Left hindlimb (tissue), 1 donor: Measurements from ENCODE around the gene MYBPC1.
A peak's percentile ranks its signal among the peaks of the same experiment; 100 is the strongest.
"Not testable (repeated sequence)": the region's sequence is repeated elsewhere in the genome, so short reads cannot be mapped to it uniquely, and the experiment has no call there.

ENCODE experiments used
- DNase-seq: peaks from one replicate; pipeline ENCODE4 v3.0.0-alpha.2; 2018

MYBPC1 gene, protein sequence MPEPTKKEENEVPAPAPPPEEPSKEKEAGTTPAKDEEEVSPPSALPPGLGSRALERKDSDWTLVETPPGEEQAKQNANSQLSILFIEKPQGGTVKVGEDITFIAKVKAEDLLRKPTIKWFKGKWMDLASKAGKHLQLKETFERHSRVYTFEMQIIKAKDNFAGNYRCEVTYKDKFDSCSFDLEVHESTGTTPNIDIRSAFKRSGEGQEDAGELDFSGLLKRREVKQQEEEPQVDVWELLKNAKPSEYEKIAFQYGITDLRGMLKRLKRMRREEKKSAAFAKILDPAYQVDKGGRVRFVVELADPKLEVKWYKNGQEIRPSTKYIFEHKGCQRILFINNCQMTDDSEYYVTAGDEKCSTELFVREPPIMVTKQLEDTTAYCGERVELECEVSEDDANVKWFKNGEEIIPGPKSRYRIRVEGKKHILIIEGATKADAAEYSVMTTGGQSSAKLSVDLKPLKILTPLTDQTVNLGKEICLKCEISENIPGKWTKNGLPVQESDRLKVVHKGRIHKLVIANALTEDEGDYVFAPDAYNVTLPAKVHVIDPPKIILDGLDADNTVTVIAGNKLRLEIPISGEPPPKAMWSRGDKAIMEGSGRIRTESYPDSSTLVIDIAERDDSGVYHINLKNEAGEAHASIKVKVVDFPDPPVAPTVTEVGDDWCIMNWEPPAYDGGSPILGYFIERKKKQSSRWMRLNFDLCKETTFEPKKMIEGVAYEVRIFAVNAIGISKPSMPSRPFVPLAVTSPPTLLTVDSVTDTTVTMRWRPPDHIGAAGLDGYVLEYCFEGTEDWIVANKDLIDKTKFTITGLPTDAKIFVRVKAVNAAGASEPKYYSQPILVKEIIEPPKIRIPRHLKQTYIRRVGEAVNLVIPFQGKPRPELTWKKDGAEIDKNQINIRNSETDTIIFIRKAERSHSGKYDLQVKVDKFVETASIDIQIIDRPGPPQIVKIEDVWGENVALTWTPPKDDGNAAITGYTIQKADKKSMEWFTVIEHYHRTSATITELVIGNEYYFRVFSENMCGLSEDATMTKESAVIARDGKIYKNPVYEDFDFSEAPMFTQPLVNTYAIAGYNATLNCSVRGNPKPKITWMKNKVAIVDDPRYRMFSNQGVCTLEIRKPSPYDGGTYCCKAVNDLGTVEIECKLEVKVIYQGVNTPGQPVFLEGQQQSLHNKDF

DNA sequence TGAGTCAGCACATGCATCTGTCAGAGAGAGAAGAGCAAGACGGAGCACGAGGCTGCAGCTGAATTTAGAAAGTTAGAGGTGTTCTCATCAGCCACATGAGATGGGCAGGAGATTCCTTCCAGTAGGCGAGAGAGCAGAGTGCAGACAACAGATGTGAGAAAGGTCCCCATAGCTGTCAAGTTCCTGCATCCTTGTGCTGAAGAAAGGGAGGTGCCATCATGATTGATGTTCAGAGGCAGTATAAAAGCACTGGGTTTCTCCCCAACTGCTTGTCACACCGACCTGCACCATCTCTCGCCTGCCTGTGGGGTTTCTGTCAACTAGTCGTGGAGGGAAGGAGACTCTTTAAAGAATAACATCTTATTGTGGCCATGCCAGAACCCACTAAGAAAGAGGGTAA is at the start of gene MYBPC1:
Gene MYBPC1 (plus strand): TSS at position 272 of the 400 bp plus-strand sequence. CDS start 100 bp downstream, at position 372.
- no peak for DNase-seq

DNA sequence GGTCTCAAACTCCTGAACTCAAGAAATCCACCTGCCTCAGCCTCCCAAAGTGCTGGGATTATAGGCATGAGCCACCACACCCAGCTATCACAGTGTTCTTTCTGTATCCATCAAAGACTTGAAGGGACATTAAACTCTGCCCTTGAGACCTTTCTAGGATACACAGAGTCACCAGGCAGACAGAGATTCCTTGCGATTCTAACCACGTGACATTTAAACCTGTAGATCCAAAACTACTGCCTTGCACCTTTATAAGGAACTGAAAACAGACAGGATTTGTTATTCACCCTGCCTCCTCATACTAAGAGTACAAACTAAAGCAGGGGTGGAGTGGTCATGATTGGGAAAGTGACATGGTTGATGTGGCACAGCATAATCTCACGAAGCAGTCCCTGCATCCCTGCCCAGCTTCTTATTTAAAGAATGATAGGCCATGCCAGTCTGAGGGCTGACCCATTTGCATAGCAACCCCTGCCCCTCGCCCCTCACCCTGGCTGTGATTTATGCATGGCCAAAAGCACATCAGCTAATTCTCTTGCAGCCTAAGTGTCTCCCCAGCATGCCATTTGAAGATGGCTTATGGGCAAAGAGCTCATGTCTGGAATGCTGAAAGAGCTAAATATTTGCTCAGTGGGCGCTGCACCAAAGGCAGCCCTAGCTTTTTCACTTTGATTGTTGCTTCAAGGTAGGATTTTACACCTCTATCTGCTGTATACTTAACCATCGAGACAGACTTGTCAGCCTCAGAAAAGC is 43.2 kb upstream of the MYBPC1 start:
- no peak for DNase-seq

DNA sequence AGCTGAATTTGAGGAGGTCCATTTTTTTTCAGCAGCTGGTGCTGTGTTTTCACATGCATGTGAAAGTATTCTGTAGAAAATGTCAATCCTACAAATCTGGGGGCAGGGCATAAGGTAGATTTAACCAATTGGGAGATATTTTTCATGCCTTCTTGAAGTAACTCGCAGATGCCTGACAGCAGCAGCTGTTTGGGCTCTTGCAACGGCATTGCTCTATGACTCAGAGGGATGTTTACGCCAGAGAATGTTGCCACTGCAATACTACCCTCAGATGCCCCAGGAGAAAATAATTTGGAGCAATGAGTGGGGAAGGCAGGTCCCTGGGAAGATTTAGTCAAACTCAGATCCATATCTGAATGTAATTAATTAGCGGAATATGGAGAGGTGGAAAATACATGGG is 42.5 kb upstream of the MYBPC1 start:
- peak; percentile 56 for DNase-seq

DNA sequence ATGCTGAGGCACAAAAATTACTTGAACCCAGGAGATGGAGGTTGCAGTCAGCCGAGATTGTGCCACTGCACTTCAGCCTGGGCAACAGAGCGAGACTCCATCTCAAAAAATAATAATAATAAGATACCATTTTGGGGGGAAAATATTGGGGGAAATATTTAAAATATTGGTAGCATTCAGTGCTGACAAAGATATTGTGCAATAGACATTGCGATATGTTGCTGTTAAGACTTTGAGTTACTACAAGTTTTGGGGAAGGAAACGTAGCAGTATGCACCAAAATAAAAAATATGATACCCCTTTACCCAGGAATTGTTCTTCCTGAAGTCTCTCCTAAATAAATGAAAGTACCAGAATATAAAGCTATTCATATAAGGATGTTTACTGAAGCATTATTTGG is 37.7 kb upstream of the MYBPC1 start:
- no peak for DNase-seq

DNA sequence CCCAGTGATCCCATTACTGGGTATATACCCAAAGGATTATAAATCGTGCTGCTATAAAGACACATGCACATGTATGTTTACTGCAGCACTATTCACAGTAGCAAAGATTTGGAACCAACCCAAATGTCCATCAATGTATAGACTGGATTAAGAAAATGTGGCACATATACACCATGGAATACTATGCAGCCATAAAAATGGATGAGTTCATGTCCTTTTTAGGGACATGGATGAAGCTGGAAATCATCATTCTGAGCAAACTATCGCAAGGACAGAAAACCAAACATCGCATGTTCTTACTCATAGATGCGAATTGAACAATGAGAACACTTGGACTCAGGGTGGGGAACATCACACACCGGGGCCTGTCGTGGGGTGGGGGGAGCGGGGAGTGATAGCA is 36.0 kb upstream of the MYBPC1 start:
- DNase-seq: not testable (repeated sequence)

DNA sequence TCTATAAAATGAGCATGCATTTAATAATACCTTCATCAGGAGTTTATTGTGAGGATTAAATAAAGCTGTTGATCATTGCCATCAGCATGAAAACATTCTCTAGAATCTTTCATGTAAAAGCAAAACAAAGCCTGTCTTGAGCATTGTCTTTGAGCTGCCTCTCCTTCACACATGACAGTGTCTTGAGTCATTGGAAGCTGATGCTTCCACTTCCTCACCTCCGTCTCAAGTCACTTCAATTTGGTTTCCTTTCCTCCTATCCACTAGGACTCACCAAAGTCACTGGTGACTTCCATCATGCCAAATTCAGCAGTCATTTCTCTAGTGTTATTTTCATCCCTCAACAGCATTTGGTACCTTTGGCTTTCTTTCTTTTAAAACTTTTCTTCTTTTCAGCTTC is 31.6 kb upstream of the MYBPC1 start:
- DNase-seq: no peak

DNA sequence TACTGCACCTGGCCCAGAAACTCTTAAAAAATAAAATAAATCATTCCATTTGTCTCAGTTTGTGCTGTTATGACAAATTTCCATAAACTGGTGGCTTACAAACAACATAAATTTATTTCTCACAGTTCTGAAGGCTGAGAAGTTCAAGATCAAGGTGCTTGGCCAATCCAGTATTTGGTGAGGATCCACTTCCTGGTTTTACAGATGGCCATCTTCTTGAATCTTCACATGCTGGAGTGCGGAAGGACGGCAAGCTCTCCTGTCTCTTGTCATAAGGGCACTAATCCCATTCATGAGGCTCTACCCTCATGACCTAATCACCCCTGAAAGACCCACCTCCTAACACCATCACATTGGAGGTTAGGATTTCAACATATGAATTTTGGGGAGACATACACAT is 29.9 kb upstream of the MYBPC1 start:
- DNase-seq: no peak

DNA sequence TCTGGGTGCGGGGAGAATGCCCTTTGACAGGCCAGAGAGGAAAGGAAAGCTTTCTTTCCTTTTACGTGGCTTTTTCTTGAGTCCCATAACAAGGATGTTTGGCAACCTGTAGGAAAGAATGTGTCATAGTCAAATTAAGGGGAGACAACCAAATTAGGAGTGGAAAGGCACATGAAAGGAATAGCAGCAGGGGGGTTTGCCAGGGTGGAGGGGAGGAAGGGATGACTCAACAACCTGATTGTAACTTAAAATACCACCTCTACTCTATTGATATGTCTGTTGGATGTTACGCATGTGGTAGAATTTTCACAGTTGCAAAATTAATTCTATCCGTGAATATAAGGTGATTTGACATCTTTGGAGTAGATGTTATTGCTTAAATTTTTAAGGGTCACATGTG is 28.5 kb upstream of the MYBPC1 start:
- DNase-seq: no peak

DNA sequence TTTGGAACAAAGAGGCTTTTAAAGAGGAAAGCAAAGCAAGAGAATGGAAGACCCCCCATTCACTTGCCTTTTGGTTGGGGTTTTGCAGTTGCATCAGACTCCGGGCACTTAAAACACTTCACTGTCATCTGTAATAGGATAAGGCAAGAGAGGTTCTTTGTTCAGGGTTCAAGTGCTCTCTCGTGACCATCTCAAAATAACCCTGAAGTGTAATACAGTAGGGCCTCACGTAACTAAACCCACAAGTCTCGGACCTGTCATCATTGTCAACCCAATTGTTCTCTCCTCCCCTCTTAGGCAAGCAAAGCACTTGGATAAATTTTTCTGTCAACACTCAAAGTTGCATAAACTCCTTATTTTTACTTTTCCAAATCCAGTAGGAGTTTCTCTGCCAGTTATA is 26.9 kb upstream of the MYBPC1 start:
- DNase-seq: no peak

DNA sequence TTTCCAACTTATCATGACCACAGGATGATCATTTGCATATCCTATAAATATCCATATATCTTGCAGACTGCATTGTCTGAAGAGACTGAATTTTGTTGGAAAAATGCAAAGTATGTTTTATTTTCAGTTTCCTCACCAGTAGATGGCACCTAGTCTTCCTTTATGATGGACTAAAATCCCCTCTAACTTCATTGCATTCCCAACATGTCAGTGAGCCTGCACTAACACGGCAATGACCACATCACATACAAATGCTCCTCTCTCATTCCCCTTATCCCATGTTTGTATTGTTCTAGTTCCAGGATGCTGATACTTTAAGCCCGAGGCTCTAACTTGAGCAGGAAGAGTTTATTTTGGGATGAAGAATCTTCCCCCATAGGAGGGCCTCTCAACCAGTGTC is 24.7 kb upstream of the MYBPC1 start:
- DNase-seq: no peak

DNA sequence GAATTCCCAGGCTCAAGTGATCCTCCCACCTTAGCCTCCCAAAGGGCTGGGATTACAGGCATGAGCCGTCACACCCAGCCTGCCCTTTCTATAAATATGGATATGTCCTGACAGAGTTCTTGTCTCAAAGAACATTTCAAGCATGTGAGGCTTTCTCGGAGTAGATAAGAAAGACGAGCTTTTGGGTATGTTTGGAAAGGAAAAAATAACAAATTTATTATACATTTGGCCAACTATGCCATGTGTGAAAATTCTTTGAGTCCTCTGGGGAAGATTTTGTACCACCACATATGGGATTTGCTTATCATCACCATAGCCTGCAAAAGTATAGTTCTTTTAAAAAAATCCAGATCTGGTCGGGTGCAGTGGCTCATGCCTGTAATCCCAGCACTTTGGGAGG is 23.7 kb upstream of the MYBPC1 start:
- DNase-seq: no peak

DNA sequence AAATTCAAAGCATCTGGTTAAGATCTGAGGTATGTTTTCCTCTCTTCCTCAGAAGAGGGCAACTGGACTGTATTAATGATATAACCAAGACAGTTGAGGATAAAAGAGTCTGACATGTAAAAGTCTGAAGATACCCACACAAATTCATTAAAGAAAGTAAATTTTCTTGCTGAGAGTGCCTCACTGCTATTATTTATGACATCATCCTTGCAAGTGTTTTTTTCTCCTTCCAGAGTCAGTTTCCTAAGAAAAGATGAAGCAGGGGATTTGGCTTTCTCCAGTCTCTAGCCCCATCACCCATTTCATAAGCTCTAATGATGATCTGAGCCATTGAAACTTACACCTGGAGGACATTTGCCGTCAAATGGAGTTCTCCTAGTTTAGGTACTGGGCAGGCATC is 21.0 kb upstream of the MYBPC1 start:
- DNase-seq: no peak

DNA sequence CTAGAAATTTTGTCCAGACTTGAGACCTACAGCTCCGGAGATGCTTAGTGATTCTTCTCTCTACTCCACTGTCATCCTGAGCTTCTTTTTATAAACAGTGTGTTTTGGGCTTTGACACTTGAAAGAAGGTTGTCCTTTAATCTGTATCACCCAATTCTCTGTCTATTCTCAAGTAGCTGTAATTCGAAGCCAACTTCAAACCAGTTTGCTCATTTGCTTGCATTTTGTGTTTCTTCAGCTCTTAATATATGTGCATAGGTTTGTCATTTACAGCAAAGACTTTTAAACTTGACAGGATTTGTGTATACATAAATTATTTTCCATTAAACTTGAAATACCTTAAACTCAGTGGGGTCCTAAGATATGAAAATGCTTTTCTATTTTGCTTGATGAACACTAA is 16.4 kb upstream of the MYBPC1 start:
- no peak for DNase-seq

DNA sequence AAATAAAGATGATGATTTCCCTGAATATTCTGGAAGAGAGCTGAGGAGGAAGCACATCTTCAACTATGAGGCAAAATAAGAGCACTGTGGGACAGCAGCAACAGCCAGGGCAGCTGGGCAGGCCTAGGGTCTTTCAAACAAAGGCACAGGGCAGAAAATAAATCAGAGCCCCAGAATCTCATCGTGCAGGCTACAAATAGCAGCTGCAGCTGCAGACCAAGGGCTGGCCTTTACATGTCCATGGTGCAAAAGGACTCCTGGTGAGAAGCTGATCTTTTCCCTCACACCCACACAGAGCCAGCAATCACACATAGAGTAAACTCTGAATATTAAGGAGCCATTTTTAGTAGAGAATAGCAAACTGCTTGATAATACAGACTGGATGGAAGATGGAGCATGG is 13.6 kb upstream of the MYBPC1 start:
- DNase-seq: no peak

DNA sequence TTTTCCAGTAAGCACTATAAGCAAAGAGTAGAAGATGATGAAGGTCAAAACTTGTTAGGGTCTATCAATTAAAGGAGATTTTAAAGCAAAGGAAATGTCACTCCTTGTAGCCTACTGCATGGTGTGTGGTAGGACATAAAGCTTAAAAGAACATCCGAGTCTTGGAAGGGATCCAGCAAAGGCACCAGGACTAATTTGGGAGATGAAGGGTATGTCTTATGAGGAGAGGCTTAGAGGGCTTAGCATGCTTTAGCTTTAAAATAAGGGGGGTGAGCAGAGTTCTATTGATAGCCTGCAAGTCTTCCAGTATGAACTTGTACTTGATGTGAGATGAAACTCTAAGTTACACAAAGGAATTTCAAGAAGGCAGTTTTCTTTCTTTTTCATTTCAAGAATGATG is 11.8 kb upstream of the MYBPC1 start:
- DNase-seq: no peak

DNA sequence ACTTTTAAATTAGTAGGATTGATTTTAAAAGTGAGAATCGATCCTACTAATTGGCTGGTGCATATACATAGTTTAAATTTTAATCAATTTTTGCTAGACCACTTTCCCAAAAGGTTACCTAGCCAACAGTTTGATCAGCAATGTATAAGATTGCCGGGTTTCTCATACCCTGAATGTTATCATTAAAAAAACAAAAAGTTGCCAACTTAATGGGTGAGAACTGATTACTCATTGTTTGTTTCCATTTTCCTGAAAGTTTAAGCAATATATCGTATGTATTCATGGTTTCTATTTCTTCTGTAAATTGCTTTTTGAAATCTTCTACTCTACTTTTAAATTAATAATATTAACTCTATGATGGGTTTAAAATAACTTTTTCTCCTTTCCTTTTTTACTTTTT is 4.4 kb upstream of the MYBPC1 start:
- no peak for DNase-seq

DNA sequence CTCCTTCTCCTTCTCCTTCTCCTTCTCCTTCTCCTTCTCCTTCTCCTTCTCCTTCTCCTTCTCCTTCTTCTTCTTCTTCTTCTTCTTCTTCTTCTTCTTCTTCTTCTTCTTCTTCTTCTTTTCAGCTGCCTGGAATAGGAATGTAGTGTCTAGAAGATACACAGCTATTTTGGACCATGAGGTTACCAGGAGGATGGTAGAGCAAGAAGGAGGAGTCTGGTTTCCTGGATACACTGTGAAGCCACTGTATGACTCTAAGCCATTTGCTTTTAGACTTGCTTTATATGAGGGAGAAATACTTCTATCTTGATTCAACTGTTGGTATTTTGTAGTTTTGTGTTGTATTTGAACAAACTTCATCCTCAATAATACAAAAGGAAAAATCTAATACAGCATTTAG is 3.0 kb upstream of the MYBPC1 start:
- no peak for DNase-seq

DNA sequence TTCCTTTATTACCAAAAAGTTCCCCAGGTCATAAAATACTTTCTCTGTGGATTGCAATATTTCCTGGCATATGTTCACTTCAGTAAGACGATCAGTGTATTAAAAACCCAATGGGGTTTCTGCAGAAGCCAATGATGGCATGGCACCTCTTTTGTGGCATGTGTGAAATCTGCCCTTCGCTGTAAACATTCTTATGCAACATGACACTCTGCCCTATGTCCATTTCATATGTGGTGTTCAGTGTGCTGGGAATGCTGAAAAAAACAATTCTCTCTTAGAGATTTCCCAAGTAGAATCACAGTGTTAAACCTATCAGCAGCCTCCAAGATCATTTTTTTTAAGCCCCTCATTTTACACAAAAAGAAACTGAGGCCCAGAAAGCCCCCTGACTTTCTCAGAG is 2.3 kb upstream of the MYBPC1 start:
- no peak for DNase-seq

DNA sequence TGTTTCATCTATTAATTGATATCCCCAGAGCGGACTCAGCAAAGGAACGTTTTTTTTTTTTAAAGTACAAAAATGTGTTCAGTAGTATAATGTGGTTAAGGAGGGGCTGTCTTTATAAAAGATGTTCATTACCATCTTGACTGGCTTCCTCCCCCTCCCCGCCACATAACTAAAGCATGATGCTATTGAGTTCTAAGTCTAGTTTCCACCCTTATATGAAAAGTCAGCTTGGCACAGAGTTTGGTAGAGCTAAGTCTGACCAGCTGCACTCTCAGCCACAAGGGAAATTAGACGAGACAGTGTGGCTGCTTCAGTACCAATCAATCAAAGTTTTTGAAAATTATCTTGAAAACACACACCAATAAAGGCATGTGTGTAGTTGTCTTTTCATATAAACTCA is 1.9 kb upstream of the MYBPC1 start:
- DNase-seq: no peak

DNA sequence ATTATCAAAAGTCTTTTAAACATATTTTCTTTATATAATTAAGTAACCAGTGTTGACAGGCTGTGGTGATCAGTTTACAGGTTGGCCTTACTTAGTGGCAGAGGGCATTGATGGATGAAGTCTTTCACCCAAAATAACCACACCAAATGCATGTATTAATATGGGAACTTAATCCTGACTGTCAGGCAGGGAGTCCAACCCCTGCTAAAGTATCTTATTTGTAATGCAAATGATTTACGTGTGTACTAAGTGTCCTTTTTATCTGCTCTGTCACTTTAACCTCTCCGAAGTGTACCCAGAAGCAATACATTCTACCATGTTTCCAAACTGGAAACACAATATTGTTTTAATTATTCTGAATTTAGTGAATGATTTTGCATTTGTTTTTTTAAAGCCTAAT is 1.4 kb downstream of the MYBPC1 start:
- DNase-seq: no peak

DNA sequence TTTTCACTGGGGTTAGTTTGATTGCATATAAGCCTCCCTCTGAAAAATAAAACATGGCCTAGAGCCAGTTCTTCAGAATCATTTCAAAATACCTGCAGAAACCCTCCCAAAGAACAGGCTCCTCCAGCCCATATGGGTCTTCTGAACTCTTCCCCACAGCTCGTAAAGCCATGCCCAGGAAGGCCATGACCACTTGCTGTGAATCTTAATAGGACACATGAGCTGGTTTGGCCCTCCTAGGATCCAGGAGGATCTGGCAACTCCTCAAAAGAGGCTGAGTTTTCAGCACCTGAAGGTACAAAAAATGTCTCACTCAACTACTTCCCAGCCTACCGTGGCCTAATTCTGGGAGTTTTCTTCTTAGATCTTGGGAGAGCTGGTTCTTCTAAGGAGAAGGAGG is 2.4 kb downstream of the MYBPC1 start:
- DNase-seq: no peak

DNA sequence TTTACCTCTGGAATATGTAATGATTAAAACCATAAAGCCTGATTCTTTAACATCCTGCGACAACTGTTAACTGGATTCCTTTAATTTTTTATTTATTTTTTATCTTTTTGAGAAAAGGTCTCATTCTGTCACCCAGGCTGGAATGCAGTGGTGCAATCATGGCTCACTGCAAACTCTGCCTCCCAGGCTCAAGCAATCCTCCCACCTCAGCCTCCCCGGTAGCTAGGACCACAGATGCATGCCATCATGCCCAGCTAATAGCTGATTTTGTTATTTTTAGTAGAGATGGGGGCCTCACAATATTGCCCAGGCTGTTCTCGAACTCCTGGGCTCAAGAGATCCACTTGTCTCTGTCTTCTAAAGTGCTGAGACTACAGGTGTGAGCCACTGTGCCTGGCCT is 3.7 kb downstream of the MYBPC1 start:
- no peak for DNase-seq

DNA sequence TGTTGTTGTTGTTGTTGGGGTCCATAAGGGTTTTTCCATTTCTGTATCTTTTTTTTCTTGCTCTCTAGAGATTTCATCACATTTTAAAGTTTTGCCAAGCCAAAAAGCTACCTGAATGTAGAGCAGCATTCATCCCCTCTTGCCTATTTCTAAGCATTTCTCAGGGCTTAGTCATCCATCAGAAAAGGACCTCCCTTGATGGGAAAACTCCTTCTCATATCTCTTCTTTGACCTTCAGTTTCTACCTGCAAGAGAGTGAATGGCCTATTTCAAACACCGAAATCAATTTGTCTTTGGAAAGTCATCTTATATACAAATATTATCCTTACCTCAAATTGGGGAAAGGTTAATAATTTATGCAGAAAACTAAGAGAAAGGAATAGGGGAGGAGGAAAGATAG is 4.5 kb downstream of the MYBPC1 start:
- DNase-seq: no peak
